GM21576 (cell line): ENCODE measurements around the gene MED15.

ENCODE experiments used
- ATAC-seq: cut with Tn5 transposase; IDR thresholded peaks from one replicate; pipeline ENCODE4 v1.9.1; 2021; ENCODE audit warnings: mild to moderate bottlenecking, moderate library complexity; ENCODE audit not compliant: unreplicated experiment

Gene MED15

DNA sequence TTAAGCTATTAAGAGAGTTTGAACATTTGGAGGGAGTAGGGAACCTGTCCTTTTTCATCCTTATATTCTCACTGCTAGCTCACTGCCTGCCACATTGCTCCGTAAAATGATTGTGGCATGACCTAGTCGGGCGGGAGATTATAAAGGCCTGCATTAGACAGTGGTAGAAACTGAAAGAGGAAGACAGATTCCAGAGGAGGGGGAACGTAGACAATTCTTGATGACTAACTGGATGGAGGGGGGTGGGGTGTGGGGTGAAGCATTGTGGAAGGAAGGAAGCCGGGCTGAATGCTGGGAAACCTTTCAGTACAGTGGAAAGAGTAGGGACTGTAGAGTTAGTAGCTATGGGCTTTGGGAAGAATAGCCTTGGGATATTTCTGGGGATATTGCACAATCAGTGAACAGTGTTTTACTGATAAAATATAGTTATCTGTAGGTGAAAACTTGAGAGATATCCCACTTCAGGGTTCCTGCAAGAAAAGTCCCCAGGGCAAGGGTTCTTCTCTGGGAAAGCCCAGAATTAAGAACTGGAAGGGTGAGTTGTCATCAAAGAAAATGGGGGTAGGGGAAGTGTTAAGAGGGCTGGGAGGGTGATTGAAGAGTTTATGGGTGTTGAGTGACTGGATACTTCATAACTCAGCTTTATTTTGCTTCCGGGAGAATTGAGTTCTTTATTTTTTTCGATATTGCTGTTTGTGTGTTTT, 2.1 kb downstream of the MED15 start:
- no peak for ATAC-seq

DNA sequence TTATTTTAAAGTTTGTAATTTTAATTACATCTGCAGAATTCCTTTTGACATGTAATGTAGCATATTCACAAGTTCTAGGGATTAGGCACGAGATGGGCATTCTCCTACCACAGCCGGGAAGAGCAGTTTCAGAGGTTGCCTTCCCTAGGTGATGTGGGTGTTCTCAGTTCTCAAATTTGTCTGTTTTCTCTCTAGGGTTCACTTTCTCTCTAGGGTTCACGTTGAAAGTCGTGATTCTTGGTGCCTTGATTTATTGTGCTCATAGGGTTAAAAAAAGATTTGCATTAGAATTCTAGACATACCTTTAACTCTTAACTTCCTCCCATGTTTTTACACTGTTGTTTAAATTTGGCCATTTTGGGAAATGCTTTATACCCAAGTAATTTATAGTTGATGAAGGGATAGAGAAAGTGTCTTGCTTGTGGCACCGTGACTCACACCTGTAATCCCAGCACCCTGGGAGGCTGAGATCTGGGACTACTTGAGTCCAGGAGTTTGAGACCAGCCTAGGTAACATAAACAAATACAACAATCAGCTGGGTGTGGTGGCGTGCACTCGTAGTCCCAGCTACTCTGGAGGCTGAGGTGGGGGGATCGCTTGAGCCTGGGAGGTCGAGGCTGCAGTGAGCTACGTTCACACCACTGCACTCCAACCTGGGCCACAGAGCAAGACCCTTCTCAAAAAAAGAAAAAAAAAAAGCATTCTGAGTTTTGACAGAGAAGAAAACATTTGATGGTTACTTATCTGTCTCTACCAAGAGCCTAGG, 3.6 kb downstream of the MED15 start:
- no peak for ATAC-seq

GRCh38 chr22:20511578-20512229, 4.3 kb downstream of the MED15 start:
- ATAC-seq = no peak

GRCh38 chr22:20514658-20515406, 7.4 kb downstream of the MED15 start:
- no peak for ATAC-seq

GRCh38 chr22:20516399-20516798, 9.0 kb downstream of the MED15 start:
- ATAC-seq = no peak

GRCh38 chr22:20517422-20517821, 10.0 kb downstream of the MED15 start:
- ATAC-seq = no peak

GRCh38 chr22:20517841-20518592, 10.6 kb downstream of the MED15 start:
- no peak for ATAC-seq

DNA sequence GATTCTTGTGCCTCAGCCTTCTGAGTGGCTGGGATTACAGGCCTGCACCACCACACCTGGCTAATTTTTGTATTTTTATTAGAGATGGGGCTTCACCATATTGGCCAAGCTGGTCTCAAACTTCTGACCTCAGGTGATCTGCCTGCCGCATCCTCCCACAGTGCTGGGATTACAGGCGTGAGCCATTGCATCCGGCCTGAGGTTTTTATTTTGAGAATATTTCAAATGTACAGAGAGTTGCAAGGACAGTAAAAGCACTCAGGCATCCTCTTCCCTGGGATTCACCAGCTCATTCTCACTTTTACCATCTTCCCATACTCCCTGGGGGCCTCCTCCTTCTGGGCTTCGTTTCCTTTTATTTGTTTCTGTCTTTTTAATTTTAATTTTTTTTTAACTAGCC, 12.1 kb downstream of the MED15 start:
- no peak for ATAC-seq

- ATAC-seq = no peak
Observed at GRCh38 chr22:20520093-20520511, 12.7 kb downstream of the MED15 start.

DNA sequence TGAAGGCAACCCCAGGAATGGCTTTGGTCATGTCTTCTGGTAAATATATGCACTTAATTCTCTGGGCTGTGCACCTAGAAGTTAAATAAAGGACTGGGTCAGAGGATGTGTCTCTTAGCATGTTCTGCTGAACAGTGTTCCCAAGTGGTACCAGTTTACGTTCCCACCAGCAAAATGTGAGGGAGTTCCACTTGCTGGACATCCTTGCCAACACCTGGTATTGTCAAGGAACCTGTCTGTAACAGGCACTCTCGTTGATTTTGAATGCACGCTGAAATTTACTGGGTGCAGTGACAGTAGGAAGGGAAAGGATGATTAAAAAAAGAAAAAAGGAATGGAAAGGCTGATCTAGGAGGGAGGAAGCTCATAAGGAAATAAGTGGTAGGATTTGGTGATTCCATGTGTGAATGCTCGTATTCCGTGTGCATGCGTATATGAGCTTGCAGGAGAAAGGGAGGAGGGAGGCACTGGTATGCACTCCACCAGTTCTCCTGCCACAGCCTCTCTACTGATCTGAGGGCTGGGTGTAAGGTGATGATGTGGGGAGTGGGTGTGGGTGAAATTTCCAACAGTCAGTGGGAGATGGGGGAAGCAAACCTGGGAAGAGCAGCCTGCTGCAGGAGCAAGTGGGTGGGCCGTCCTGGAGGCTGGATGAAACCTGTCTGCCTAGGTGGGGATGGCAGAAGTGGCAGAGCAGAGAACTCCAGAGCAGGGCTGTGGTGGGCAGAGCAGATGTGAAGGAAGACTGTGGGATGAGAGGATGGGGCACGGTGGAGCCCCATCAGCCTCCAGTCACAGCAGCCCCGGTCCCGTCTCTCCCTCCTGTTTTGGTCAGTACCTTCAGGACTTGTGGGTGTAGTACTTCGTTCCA, 15.0 kb downstream of the MED15 start:
- ATAC-seq = no peak

DNA sequence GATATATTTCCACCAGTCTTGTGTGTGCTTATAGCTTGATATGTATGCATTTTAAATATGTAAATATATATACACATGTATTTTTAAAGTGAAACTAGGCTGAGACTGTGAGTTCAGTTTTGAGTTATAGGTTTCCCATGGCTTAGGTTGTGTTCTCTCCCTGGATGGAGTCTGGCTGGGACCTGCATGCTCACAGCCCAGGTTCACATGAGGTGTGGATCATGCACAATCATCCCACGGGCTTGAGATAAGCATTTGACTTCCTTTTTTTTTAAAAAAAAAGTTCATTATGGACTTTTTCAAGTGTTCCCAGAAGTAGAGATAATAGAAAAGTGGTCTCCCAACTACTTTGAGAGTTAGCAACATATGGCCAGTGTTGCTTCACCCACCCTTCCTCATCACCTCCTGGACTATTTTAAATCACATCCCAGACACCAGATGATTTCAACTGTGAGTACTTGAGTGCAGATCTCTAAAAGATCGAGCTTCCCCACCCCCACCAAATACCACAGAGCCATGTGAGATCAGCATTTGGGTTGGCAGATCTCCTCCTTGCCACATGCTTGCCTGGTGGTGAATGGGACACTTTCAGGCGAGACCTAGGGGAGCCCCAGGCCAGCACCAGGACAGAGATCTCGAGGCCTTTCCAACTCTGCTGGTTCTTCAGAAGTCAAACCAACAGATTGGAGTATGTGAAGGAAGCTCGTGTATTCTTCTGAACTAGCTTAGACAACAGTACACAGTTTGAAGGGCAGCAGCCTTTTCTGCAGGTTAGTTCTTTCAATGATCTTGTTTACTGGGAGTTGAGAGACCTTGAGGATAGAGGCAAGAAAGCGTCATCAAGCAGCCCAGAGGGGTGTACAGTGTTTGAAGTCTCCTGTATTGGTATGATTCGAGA, 15.9 kb downstream of the MED15 start:
- no peak for ATAC-seq

GRCh38 chr22:20524004-20524481, 16.6 kb downstream of the MED15 start:
- ATAC-seq = no peak

- ATAC-seq = no peak
Observed at GRCh38 chr22:20525048-20525447, 17.6 kb downstream of the MED15 start.

DNA sequence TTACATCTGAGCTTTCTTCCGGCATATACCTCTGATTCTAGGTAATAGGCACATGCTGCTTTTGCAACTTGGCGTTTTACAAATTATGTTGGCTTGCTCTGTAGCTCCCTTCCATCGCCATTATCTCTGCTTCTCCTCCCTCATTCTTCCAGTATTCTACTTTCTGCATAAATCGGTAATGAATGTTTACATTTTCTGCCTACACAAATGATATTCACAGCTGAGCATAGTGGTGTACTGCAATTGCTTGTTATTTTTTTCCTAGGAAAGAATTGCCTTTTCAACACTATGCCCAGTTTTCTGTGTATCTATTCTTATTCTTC, 18.9 kb downstream of the MED15 start:
- ATAC-seq = no peak

GRCh38 chr22:20526628-20527355, 19.4 kb downstream of the MED15 start:
- ATAC-seq = no peak

DNA sequence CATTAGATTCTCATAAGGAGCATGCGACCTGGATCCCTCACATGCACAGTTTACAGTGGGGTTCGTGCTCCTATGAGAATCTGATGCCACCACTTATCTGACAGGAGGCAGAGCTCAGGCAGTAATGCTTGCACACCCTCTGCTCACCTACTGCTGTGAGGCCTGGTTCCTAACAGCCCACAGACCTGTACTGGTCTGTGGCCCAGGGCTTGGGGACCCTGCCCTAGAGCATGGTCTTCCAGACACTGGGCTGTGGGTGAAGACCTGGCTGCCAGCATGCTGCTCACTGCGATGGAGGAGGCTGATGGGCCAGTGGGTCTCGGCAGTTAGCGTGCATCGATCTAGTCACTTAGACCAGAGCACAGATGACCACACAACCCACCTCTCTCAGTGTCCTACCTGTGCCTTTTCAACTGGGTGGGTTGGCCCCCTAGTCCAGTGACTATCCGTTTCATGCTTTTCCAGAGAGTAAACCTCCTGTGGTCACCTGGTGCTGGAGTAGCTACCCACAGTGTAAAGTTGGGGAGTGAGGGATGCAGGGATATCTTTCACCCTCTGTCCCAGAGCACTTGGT, 21.1 kb downstream of the MED15 start:
- no peak for ATAC-seq

DNA sequence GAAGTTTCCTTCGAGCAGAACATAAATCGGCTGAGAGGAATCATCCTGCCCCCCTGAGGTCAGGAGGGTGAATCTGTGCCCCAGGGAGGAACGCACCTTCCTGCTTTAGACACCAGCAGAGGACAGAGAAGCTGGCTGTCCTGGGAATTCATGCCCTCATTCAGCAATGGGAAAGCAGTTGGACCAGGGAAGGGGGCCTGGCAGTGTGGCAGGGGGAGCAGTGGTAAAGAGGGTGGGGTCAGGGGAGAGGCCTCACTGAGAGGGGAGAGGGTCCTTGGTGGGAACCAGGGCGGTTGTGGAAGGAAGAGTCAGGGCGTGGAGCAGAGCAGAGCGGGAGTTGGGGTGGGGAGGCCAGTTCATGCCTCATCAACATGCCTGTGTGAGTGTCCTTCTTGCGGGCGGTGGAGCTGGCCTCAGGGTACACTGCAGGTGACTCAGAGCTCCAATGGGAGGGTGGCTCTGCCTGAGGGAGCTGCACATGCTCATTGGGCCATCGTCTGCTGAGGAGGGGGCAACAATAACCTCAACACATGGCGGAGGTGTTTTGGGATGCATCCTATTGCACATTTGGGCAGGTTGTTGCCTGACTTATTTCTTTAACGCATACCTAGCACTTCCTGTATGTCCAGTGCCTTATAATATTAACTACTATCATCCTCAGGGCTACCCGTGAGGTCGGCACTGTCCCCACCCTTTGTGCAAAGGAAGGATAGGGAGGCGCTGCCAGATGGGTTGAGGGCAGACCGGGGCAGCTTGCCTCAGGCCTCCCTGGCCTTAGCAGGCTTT, 23.2 kb downstream of the MED15 start:
- ATAC-seq = no peak
